H1 (cell line): ENCODE results near the gene TMEM169. TPM values are rescaled to one million over a fixed set of nuclear protein-coding genes. Genes with fewer than 3 reads are reported as not detected.

Experiments
- CTCF ChIA-PET: fragments of 300-600 bp; sonication (Branson Sonifier 250); formaldehyde crosslinking; loops from one replicate; lab custom pipeline; 2021; ENCODE audit not compliant: partially characterized antibody; lab: Charles Lee
- POLR2A ChIA-PET: fragments of 300-600 bp; sonication (Branson Sonifier 250); formaldehyde crosslinking; loops from one replicate; lab custom pipeline; 2021; ENCODE audit warnings: inconsistent platforms; ENCODE audit not compliant: partially characterized antibody; lab: Charles Lee
- DNase-seq, 2 experiments: peaks; one replicate each; pipeline versions ENCODE4 v3.0.0 to v3.0.0-alpha.2; 2010 to 2022; ENCODE audit warnings: low spot score in 2 of 2, low read depth in 1 of 2, mixed read lengths in 1 of 2
- FAIRE-seq: peaks from 2 replicates; lab custom pipeline; 2011; peaks lifted over from hg19 to GRCh38; lab: Jason Lieb, UNC
- H2AFZ ChIP-seq: 2 replicates; pipeline ENCODE4 v1.8.1; 2012; ENCODE audit warnings: low read length, inconsistent platforms
- H2AK5ac ChIP-seq: 2 replicates; pipeline ENCODE4 v1.6.1; 2013; ENCODE audit warnings: low read depth, low read length
- H2BK120ac ChIP-seq: replicated peaks from 2 replicates; pipeline ENCODE3; 2013; ENCODE audit warnings: low read depth, low read length, inconsistent platforms
- H2BK12ac ChIP-seq: 2 replicates; pipeline ENCODE4 v1.6.1; 2013; ENCODE audit warnings: low read depth, low read length
- H2BK15ac ChIP-seq: 2 replicates; pipeline ENCODE4 v1.6.1; 2013; ENCODE audit warnings: low read length
- H2BK20ac ChIP-seq: 2 replicates; pipeline ENCODE4 v1.6.1; 2013; ENCODE audit warnings: low read length
- H2BK5ac ChIP-seq: 2 replicates; pipeline ENCODE4 v1.6.1; 2013; ENCODE audit warnings: low read depth, low read length
- H3K14ac ChIP-seq: 2 replicates; pipeline ENCODE4 v1.6.1; 2013; ENCODE audit warnings: inconsistent platforms; ENCODE audit not compliant: insufficient read length
- H3K18ac ChIP-seq: 2 replicates; pipeline ENCODE4 v1.6.1; 2013; ENCODE audit warnings: low read length; ENCODE audit errors: extremely low read depth
- H3K23ac ChIP-seq: 2 replicates; pipeline ENCODE4 v1.6.1; 2013; ENCODE audit warnings: inconsistent platforms; ENCODE audit not compliant: insufficient read length
- H3K23me2 ChIP-seq: 2 replicates; pipeline ENCODE4 v1.6.1; 2013; ENCODE audit warnings: low read depth, low read length
- H3K27ac ChIP-seq: 2 replicates; pipeline ENCODE4 v1.6.1; 2011; ENCODE audit warnings: low read depth, low read length, inconsistent platforms
- H3K27me3 ChIP-seq, 4 experiments: replicated peaks in 1 of 4; 1 replicate in 1 of 4; 2 replicates in 3 of 4; pipeline versions ENCODE4 v1.6.1 to v1.8.1; 2011 to 2013; ENCODE audit warnings: low read length in 3 of 4, mild to moderate bottlenecking in 3 of 4, inconsistent platforms in 2 of 4, mixed read lengths in 2 of 4, moderate library complexity in 1 of 4; ENCODE audit not compliant: control insufficient read depth in 3 of 4, insufficient read depth in 3 of 4; ENCODE audit errors: extremely low read depth in 1 of 4
- H3K36me3 ChIP-seq, 4 experiments: 2 replicates each; pipeline versions ENCODE4 v1.6.1 to v1.8.1; 2011 to 2013; ENCODE audit warnings: mild to moderate bottlenecking in 4 of 4, low read length in 3 of 4, moderate library complexity in 2 of 4, control low read depth in 1 of 4, inconsistent platforms in 1 of 4; ENCODE audit not compliant: insufficient read depth in 4 of 4, control insufficient read depth in 2 of 4
- H3K4ac ChIP-seq: replicated peaks from 2 replicates; pipeline ENCODE3; 2013; ENCODE audit warnings: low read length, low read depth, mixed read lengths, inconsistent platforms; ENCODE audit not compliant: insufficient read length
- H3K4me1 ChIP-seq, 4 experiments: replicated peaks in 1 of 4; 1 replicate in 1 of 4; 2 replicates in 3 of 4; pipeline versions ENCODE4 v1.6.1 to v1.8.1; 2011 to 2013; ENCODE audit warnings: low read length in 3 of 4, inconsistent platforms in 2 of 4, mixed read lengths in 1 of 4; ENCODE audit not compliant: insufficient read depth in 4 of 4, control insufficient read depth in 3 of 4
- H3K4me2 ChIP-seq, 2 experiments: 2 replicates each; pipeline versions ENCODE4 v1.6.1 to v1.8.1; 2011 to 2013; ENCODE audit warnings: low read depth in 2 of 2, low read length in 2 of 2, control low read depth in 1 of 2, inconsistent platforms in 1 of 2, mild to moderate bottlenecking in 1 of 2; ENCODE audit not compliant: insufficient read depth in 1 of 2
- H3K4me3 ChIP-seq, 4 experiments: fragments of 200-600, 300-600 bp in 1 of 4; sonication (generic), shearing (Covaris generic), sonication (Bioruptor Twin) in 1 of 4; 2 replicates each; pipeline versions ENCODE4 v1.5.1 to v1.8.1; 2011 to 2016; ENCODE audit warnings: low read length in 4 of 4, low read depth in 3 of 4, control low read depth in 2 of 4, inconsistent platforms in 2 of 4, mild to moderate bottlenecking in 2 of 4, mixed read lengths in 1 of 4, moderate library complexity in 1 of 4; ENCODE audit not compliant: insufficient read depth in 2 of 4; ENCODE audit errors: extremely low read depth in 1 of 4
- H3K56ac ChIP-seq: replicated peaks from 2 replicates; pipeline ENCODE3; 2013; ENCODE audit warnings: low read depth, mild to moderate bottlenecking, mixed read lengths, low read length, inconsistent platforms; ENCODE audit not compliant: insufficient read length
- H3K79me1 ChIP-seq: 2 replicates; pipeline ENCODE4 v1.6.1; 2013; ENCODE audit warnings: low read depth, low read length, control low read depth
- H3K79me2 ChIP-seq, 2 experiments: 2 replicates each; pipeline versions ENCODE4 v1.6.1 to v1.8.1; 2012 to 2013; ENCODE audit warnings: low read length in 2 of 2, mild to moderate bottlenecking in 2 of 2, inconsistent platforms in 1 of 2; ENCODE audit not compliant: insufficient read depth in 2 of 2, control insufficient read depth in 1 of 2
- H3K9ac ChIP-seq, 4 experiments: replicated peaks in 1 of 4; 1 replicate in 1 of 4; 2 replicates in 3 of 4; pipeline versions ENCODE4 v1.6.1 to v1.8.1; 2011 to 2013; ENCODE audit warnings: low read depth in 3 of 4, low read length in 3 of 4, control low read depth in 2 of 4, mild to moderate bottlenecking in 2 of 4, moderate library complexity in 2 of 4, inconsistent platforms in 1 of 4; ENCODE audit errors: extremely low read depth in 1 of 4
- H3K9me3 ChIP-seq, 2 experiments: 2 replicates each; pipeline versions ENCODE4 v1.6.1 to v1.8.1; 2012 to 2013; ENCODE audit warnings: mild to moderate bottlenecking in 2 of 2, moderate library complexity in 2 of 2, control low read depth in 1 of 2, inconsistent platforms in 1 of 2, low read depth in 1 of 2, low read length in 1 of 2, mixed read lengths in 1 of 2; ENCODE audit not compliant: insufficient read depth in 2 of 2
- H4K20me1 ChIP-seq, 2 experiments: replicated peaks in 1 of 2; 2 replicates each; pipeline versions ENCODE3 to v1.8.1; 2011 to 2013; ENCODE audit warnings: inconsistent platforms in 2 of 2, low read length in 2 of 2, mild to moderate bottlenecking in 1 of 2; ENCODE audit not compliant: insufficient read depth in 2 of 2, control insufficient read depth in 1 of 2
- H4K5ac ChIP-seq: 2 replicates; pipeline ENCODE4 v1.6.1; 2013; ENCODE audit warnings: low read length, low read depth, mixed read lengths, inconsistent platforms; ENCODE audit not compliant: insufficient read length
- H4K8ac ChIP-seq: 2 replicates; pipeline ENCODE4 v1.8.0; 2013; ENCODE audit warnings: mild to moderate bottlenecking, moderate library complexity, low read length, inconsistent platforms; ENCODE audit not compliant: insufficient read depth; ENCODE audit errors: extremely low read depth
- H4K91ac ChIP-seq: replicated peaks from 2 replicates; pipeline ENCODE3; 2013; ENCODE audit warnings: low read length, mixed read lengths, inconsistent platforms; ENCODE audit not compliant: insufficient read length
- HDAC2 ChIP-seq, 2 experiments: fragments of 300-600 bp in 1 of 2; sonication (generic) in 1 of 2; IDR thresholded peaks; 2 replicates each; pipeline ENCODE4 v1.6.1; 2011 to 2012; ENCODE audit warnings: low read depth in 2 of 2, low read length in 2 of 2, mild to moderate bottlenecking in 2 of 2, moderate library complexity in 2 of 2, borderline replicate concordance in 1 of 2, inconsistent platforms in 1 of 2
- JUND ChIP-seq: IDR thresholded peaks from 2 replicates; pipeline ENCODE4 v1.6.1; 2011; ENCODE audit warnings: mild to moderate bottlenecking, improper control_type of control experiment, low read length
- KDM4A ChIP-seq: IDR thresholded peaks from one replicate; pipeline ENCODE4 v1.7.1; 2012; ENCODE audit warnings: low read depth, mild to moderate bottlenecking, moderate library complexity, low read length, inconsistent platforms; ENCODE audit not compliant: severe bottlenecking
- POLR2AphosphoS5 ChIP-seq: IDR thresholded peaks from 2 replicates; pipeline ENCODE4 v1.6.1; 2011; ENCODE audit warnings: low read depth, low read length
- POU5F1 ChIP-seq: IDR thresholded peaks from 2 replicates; pipeline ENCODE4 v1.6.1; 2011; ENCODE audit warnings: low read depth, mild to moderate bottlenecking, low read length, moderate library complexity
- RAD21 ChIP-seq, 2 experiments: IDR thresholded peaks in 1 of 2; conservative IDR thresholded peaks in 1 of 2; 2 replicates each; pipeline ENCODE4 v1.6.1; 2011; ENCODE audit warnings: low read depth in 2 of 2, low read length in 2 of 2, improper control_type of control experiment in 1 of 2, inconsistent platforms in 1 of 2, mild to moderate bottlenecking in 1 of 2, moderate library complexity in 1 of 2
- RBBP5 ChIP-seq: IDR thresholded peaks from 2 replicates; pipeline ENCODE4 v1.7.1; 2012; ENCODE audit warnings: low read depth, mild to moderate bottlenecking, inconsistent platforms, low read length, moderate library complexity, borderline replicate concordance
- SIRT6 ChIP-seq: IDR thresholded peaks from one replicate; pipeline ENCODE4 v1.7.1; 2012; ENCODE audit warnings: low read length, inconsistent platforms
- SP2 ChIP-seq: IDR thresholded peaks from 2 replicates; pipeline ENCODE4 v1.6.1; 2012; ENCODE audit warnings: mild to moderate bottlenecking, low read length, inconsistent platforms
- TBP ChIP-seq: IDR thresholded peaks from 2 replicates; pipeline ENCODE4 v1.6.1; 2011; ENCODE audit warnings: low read depth, low read length, improper control_type of control experiment
- ZNF274 ChIP-seq: IDR thresholded peaks from 2 replicates; pipeline ENCODE4 v1.7.0; 2012; ENCODE audit warnings: low read length, borderline replicate concordance; ENCODE audit errors: extremely low read depth
- WGBS, 2 experiments: shearing (Covaris generic) in 1 of 2; methylation state at CpG; one replicate each; pipeline versions ENCODE4 v1.1.6 to v1.1.7; 2013 to 2015; ENCODE audit warnings: low lambda C conversion rate in 2 of 2, mixed read lengths in 2 of 2, inconsistent platforms in 1 of 2, low coverage in 1 of 2, missing lambda C conversion rate in 1 of 2; ENCODE audit not compliant: insufficient replicate concordance in 2 of 2, insufficient coverage in 1 of 2, insufficient read length in 1 of 2; ENCODE audit errors: extremely low coverage in 1 of 2, missing lambda C conversion rate in 1 of 2; 5-methylcytosine and 5-hydroxymethylcytosine counted together
- polyA plus RNA-seq, 7 experiments: library from polyadenylated mRNA; depleted of rRNA in 3 of 7; stranded (reverse) in 5 of 7; unstranded in 2 of 7; fragments of >200 nt in 5 of 7; fragments of 200-250 nt in 2 of 7; gene quantifications; 1 replicate in 5 of 7; 2 replicates in 1 of 7; 4 replicates in 1 of 7; pipeline versions ENCODE4 v1.2.1 to v1.2.3, GENCODE V29; 2011 to 2013; ENCODE audit warnings: missing spikeins in 2 of 7, mixed read lengths in 2 of 7
- total RNA-seq: library from RNA; stranded (reverse); fragmentation: NEBNext Ultra II Directional; extraction: Animal tissue kit (Norgen Biotek cat#: 25700); gene quantifications from 2 replicates; pipeline ENCODE4 v1.2.1, GENCODE V29; 2021
- TF ChIP-seq, protein P1 (sequence below): IDR thresholded peaks from 2 replicates; pipeline ENCODE4 v1.6.1; 2012; ENCODE audit warnings: inconsistent platforms

The TMEM169 gene
- total and polyA plus RNA-seq, 2 of the 8 experiments (the other 6 are each of a cell fraction or from before 2014, with no cell fraction given) = 0.41 to 2.4 TPM

DNA sequence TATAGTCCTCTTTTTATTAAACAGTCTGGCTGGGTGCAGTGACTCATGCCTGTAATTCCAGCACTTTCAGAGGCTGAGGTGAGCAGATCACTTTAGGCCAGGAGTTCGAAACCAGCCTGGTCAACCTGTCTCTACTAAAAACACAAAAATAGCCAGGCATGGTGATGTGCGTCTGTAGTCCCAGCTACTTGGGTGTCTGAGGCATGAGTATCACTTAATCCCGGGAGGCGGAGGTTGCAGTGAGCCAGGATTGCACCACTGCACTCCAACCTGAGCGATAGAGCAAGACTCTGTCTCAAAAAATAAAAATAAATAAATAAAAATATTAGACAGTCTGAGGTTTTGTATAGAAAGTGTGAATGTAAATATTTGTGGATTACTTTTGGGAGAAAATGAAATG, 45.2 kb downstream of the TMEM169 start:
- Histone ChIP-seq H4K20me1 (no peaks in the 10 kb centered on the region), H2BK12ac (no peak overlapping the region), H3K23me2 (no peaks in the 10 kb centered on the region), H3K23ac (no peak overlapping the region), H3K27ac (no peak overlapping the region), H3K9me3 (no peaks in the 10 kb centered on the region), H2AFZ (no peak overlapping the region), H3K4me3 (no peak overlapping the region), H2AK5ac (no peak overlapping the region), H4K8ac (no peak overlapping the region), H2BK15ac (no peak overlapping the region), H3K79me2 (peaks cover 0 to 67% of the 10 kb centered on the region in 2 experiments; a peak in 2 of 4 replicates), H2BK20ac (no peak overlapping the region), H4K91ac (no peak overlapping the region), H3K9ac (no peak overlapping the region), H3K4me1 (no peaks in the 10 kb centered on the region), H2BK5ac (no peak overlapping the region), H4K5ac (no peak overlapping the region), H3K79me1 (no peaks in the 10 kb centered on the region; the same call in 1 of the 2 replicates), H3K36me3 (peaks cover 47 to 100% (median 87%) of the 10 kb centered on the region in 4 experiments), H2BK120ac (no peak overlapping the region), H3K4me2 (no peak overlapping the region), H3K14ac (no peak overlapping the region), H3K27me3 (peaks cover 0 to 1% (median 0%) of the 10 kb centered on the region in 4 experiments; a peak in 1 of 7 replicates), H3K56ac (no peak overlapping the region), H3K4ac (no peak overlapping the region), H3K18ac (no peak overlapping the region)
- ChIA-PET CTCF (interaction anchor here (1.0 to 4.8 kb wide), 4 partner anchors 14 to 63 kb away, joined by 3 to 25 read pairs (median 4); no protein-coding TSS in a partner anchor), POLR2A (interaction anchor here (1.0 to 12.0 kb wide), 5 partner anchors 9 to 35 kb away, joined by 3 to 101 read pairs (median 8); no protein-coding TSS in a partner anchor)
- 95% methylated on average over 5 of the region's 5 CpGs; no CpG with 5 or more reads in 1 of the 2 experiments for WGBS, 2 experiments
- TF ChIP-seq ZNF274 (no peak), POU5F1 (no peak), JUND (no peak), RBBP5 (no peak), TBP (no peak), POLR2AphosphoS5 (no peak), HDAC2 (IDR thresholded peaks at IDR 0.05; ENCODE audit: borderline replicate concordance in 1 of 2, low read depth in 2 of 2, low read length in 2 of 2) (no peak), SP2 (no peak), SIRT6 (no peak), KDM4A (no peak), RAD21 (IDR thresholded peaks at IDR 0.05 in 1 of 2, conservative IDR thresholded peaks at IDR 0.05 in 1 of 2; ENCODE audit: low read depth in 2 of 2, low read length in 2 of 2) (no peak)
- TF ChIP-seq, protein P1, sequence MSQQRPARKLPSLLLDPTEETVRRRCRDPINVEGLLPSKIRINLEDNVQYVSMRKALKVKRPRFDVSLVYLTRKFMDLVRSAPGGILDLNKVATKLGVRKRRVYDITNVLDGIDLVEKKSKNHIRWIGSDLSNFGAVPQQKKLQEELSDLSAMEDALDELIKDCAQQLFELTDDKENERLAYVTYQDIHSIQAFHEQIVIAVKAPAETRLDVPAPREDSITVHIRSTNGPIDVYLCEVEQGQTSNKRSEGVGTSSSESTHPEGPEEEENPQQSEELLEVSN = no peak
- FAIRE-seq (no peak), DNase-seq (no peak)
